ENCODE results near the gene ZNF862. TPM values are rescaled to one million over a fixed set of nuclear protein-coding genes. Genes with fewer than 3 reads are reported as not detected.

The ZNF862 gene
- total RNA-seq, 1 donor from 2014 or later: 19.3 TPM

DNA sequence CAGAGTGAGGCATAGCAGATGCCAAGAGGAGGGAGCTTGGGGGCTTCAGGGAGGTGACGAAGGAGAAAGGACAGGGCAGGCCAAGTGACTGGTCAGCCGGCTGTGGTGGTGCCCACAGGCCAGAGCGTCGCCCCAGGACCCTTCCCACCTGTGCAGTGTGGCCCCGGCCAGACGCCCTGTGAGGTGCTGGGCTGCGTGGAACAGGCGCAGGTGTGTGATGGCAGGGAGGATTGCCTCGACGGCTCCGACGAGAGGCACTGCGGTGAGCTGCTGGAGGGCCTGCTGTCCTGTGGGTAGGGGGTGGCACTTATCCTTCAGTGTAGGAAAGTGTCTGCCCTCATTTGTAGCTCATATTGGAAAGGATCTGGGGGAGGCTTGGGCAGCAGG, 38.0 kb upstream of the ZNF862 start:
- intact Hi-C loops (cut with micrococcal nuclease): loop anchor here (2.0 kb wide), 1 partner anchor 137 kb away; no protein-coding TSS in a partner anchor

DNA sequence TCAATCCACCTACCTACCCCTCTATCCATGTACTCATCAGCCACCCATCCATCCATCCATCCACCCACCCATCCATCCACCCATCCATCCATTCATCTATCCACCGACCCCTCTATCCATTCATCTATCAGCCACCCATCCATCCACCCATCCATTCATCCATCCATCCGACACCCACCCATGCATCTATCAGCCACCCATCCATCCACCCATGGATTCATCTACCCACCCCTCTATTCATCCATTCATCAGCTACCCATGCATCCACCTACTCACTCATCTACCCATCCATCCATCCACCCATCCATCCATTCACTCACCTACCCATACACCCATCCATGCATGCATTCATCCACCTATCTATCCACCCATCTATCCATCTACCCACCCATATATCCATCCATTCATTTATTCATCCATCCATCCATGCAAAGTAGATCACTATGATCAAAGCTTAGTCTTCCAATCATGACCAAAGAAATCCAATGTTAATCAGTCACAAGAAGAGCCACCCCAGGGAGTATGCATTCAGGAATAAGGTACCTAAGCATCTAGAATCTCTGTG, 37.1 kb upstream of the ZNF862 start:
- no peak overlapping the region for H3K27ac Mint-ChIP-seq
- no peaks in the 10 kb centered on the region for H3K36me3 Mint-ChIP-seq (ENCODE audit: low read depth)
- no peaks in the 10 kb centered on the region for H3K4me1 Mint-ChIP-seq (ENCODE audit: low read depth)
- no peaks in the 10 kb centered on the region for H3K27me3 Mint-ChIP-seq (ENCODE audit: insufficient read depth)
- H3K4me3 Mint-ChIP-seq: no peak overlapping the region
- H3K9me3 Mint-ChIP-seq: no peaks in the 10 kb centered on the region
- intact Hi-C loops (cut with micrococcal nuclease): loop anchor here (2.0 kb wide), 1 partner anchor 138 kb away; no protein-coding TSS in a partner anchor
- DNase-seq (ENCODE audit: low spot score): no peak

More for the DNA sequence above, 38.0 kb upstream of the ZNF862 start:
- Mint-ChIP-seq H3K9me3 (no peaks in the 10 kb centered on the region), H3K36me3 (ENCODE audit: low read depth) (no peaks in the 10 kb centered on the region), H3K4me3 (no peak overlapping the region), H3K4me1 (ENCODE audit: low read depth) (no peaks in the 10 kb centered on the region), H3K27me3 (ENCODE audit: insufficient read depth) (no peaks in the 10 kb centered on the region), H3K27ac (no peak overlapping the region)
- no peak for DNase-seq (ENCODE audit: low spot score)

DNA sequence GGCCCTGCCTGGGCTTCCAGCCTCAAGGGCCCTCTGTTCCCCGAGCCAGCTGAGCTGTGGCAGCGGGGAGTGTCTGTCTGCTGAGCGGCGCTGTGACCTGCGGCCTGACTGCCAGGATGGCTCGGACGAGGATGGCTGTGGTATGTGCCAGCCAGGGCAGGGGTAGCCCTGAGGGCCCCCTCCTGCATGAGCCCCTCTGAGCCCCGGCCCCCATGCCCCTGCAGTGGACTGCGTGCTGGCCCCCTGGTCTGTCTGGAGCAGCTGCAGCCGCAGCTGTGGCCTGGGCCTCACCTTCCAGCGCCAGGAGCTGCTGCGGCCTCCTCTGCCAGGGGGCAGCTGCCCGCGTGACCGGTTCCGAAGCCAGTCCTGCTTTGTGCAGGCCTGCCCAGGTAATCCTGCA, 36.4 kb upstream of the ZNF862 start:
- H3K4me3 Mint-ChIP-seq: no peak overlapping the region
- no peaks in the 10 kb centered on the region for H3K4me1 Mint-ChIP-seq (ENCODE audit: low read depth)
- DNase-seq (ENCODE audit: low spot score): no peak
- no peaks in the 10 kb centered on the region for H3K27me3 Mint-ChIP-seq (ENCODE audit: insufficient read depth)
- no peaks in the 10 kb centered on the region for H3K9me3 Mint-ChIP-seq
- H3K36me3 Mint-ChIP-seq (ENCODE audit: low read depth): no peaks in the 10 kb centered on the region
- no peak overlapping the region for H3K27ac Mint-ChIP-seq
- intact Hi-C loops (cut with micrococcal nuclease): loop anchor here (2.0 kb wide), 1 partner anchor 139 kb away; no protein-coding TSS in a partner anchor

DNA sequence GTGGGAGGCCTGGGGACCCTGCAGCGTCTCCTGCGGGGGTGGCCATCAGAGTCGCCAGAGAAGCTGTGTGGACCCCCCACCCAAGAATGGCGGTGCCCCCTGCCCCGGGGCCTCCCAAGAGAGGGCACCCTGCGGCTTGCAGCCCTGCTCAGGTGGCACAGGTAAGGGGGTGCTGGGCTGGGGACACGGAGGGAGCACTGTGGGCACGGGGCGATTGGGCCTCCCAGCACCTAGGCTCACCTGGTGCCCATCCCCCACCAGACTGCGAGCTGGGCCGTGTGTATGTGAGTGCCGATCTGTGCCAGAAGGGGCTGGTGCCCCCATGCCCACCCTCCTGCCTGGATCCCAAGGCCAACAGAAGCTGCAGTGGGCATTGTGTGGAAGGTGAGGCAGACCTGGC, 35.2 kb upstream of the ZNF862 start:
- Mint-ChIP-seq H3K27ac (no peak overlapping the region), H3K36me3 (ENCODE audit: low read depth) (no peaks in the 10 kb centered on the region), H3K4me1 (ENCODE audit: low read depth) (no peaks in the 10 kb centered on the region), H3K27me3 (ENCODE audit: insufficient read depth) (no peaks in the 10 kb centered on the region), H3K4me3 (no peak overlapping the region), H3K9me3 (no peaks in the 10 kb centered on the region)
- DNase-seq (ENCODE audit: low spot score): no peak
- intact Hi-C loops (cut with micrococcal nuclease): no loop called here

DNA sequence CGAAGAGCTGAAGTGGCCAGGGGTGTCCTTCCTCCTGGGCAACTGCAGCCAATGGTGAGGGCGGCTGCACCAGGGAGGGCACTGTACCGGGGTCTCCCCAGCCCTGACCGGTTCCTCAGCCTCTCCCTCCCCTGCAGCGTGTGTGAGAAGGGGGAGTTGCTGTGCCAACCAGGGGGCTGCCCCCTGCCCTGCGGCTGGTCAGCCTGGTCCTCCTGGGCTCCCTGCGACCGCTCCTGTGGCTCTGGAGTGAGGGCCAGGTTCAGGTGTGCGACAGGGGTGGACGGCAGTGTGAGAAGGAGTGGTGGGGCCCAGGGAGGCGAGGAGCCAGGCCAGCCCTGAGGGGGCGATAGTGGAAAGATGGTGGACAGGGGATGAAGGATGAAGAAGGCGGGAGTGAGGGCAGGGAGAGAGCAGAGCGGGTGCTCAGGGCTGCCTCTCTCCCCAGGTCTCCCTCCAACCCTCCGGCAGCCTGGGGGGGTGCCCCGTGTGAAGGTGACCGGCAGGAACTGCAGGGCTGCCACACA, 34.6 kb upstream of the ZNF862 start:
- Mint-ChIP-seq H3K27ac (no peak overlapping the region), H3K36me3 (ENCODE audit: low read depth) (no peaks in the 10 kb centered on the region), H3K9me3 (no peaks in the 10 kb centered on the region), H3K4me1 (ENCODE audit: low read depth) (no peaks in the 10 kb centered on the region), H3K4me3 (no peak overlapping the region), H3K27me3 (ENCODE audit: insufficient read depth) (no peaks in the 10 kb centered on the region)
- DNase-seq (ENCODE audit: low spot score): no peak
- intact Hi-C loops (cut with micrococcal nuclease): no loop called here

DNA sequence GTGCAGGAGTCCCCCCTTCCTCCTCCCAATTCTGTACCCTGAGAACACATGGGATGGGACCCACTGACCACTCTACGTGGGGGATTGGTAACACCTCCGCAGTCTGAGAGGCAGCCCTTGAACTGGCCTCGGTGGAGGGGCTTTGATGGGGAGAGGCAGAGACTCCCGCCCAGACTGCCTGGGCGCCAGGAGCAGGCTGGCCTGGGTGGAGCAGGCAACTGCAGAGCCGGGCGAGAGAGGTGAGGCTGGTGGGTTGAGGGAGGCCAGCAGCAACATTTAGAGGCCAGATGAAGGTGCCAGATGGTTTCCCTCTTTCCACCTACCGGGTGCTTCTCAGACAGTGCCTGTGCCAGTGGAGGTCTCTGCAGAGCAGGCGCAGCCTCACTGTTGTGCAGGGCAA, 34.1 kb upstream of the ZNF862 start:
- no peaks in the 10 kb centered on the region for H3K27me3 Mint-ChIP-seq (ENCODE audit: insufficient read depth)
- H3K4me3 Mint-ChIP-seq: no peak overlapping the region
- no peak overlapping the region for H3K27ac Mint-ChIP-seq
- H3K9me3 Mint-ChIP-seq: no peaks in the 10 kb centered on the region
- intact Hi-C loops (cut with micrococcal nuclease): no loop called here
- no peaks in the 10 kb centered on the region for H3K36me3 Mint-ChIP-seq (ENCODE audit: low read depth)
- no peaks in the 10 kb centered on the region for H3K4me1 Mint-ChIP-seq (ENCODE audit: low read depth)
- DNase-seq (ENCODE audit: low spot score): no peak

DNA sequence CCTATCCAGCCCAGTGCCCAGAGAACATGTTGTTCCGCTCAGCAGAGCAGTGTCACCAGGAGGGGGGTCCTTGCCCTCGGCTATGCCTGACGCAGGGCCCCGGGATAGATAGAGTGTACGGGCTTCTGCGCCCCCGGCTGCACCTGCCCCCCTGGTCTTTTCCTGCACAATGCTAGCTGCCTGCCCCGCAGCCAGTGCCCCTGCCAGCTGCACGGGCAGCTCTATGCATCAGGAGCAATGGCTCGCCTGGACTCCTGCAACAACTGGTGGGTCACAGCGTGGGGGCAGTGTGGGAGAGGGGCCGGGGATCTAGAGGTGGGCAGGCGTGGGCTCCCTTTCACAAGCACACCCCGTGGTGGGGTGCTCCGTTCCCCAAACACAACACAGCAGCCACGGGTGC, 31.4 kb upstream of the ZNF862 start:
- intact Hi-C loops (cut with micrococcal nuclease): no loop called here
- H3K4me3 Mint-ChIP-seq: no peak overlapping the region
- H3K27ac Mint-ChIP-seq: no peak overlapping the region
- H3K36me3 Mint-ChIP-seq (ENCODE audit: low read depth): no peaks in the 10 kb centered on the region
- H3K9me3 Mint-ChIP-seq: no peaks in the 10 kb centered on the region
- DNase-seq (ENCODE audit: low spot score): no peak
- H3K27me3 Mint-ChIP-seq (ENCODE audit: insufficient read depth): peaks cover 5% of the 10 kb centered on the region
- no peaks in the 10 kb centered on the region for H3K4me1 Mint-ChIP-seq (ENCODE audit: low read depth)

DNA sequence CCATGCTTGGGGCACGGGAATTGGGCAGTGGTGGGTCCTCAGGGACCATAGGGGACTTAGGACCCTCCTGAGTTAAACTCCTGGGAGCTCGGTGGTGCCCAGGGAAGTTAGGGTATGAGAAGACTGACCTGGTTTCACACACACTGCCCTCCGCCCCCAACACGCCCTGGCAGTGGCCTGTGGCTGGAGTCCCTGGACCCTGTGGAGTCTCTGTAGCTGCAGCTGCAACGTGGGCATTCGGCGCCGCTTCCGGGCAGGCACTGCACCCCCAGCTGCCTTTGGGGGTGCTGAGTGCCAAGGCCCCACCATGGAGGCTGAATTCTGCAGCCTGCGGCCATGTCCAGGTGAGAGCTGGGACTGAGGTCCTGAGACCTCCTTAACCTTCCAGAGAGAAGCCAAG, 29.9 kb upstream of the ZNF862 start:
- Mint-ChIP-seq H3K9me3 (no peaks in the 10 kb centered on the region), H3K4me3 (no peak overlapping the region), H3K27me3 (ENCODE audit: insufficient read depth) (peaks cover 5% of the 10 kb centered on the region), H3K4me1 (ENCODE audit: low read depth) (no peaks in the 10 kb centered on the region), H3K27ac (no peak overlapping the region), H3K36me3 (ENCODE audit: low read depth) (no peaks in the 10 kb centered on the region)
- intact Hi-C loops (cut with micrococcal nuclease): no loop called here
- no peak for DNase-seq (ENCODE audit: low spot score)

DNA sequence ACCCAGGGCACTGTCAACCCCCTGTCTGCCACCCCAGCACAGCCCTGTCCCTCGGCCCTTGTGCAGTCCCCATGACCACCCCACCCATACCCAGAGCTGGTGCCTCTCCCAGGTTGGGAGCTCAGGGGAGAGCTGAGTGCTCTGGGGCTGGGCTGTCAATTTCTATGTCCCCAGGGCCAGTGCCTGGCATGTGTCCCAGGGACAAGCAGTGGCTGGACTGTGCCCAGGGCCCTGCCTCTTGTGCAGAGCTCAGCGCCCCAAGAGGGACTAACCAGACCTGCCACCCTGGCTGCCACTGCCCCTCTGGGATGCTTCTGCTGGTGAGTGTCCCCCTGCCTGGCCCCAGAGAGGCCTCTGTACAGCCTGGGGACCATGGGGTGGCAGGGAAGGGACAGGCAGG, 29.0 kb upstream of the ZNF862 start:
- intact Hi-C loops (cut with micrococcal nuclease): no loop called here
- peaks cover 5% of the 10 kb centered on the region for H3K27me3 Mint-ChIP-seq (ENCODE audit: insufficient read depth)
- no peak for DNase-seq (ENCODE audit: low spot score)

DNA sequence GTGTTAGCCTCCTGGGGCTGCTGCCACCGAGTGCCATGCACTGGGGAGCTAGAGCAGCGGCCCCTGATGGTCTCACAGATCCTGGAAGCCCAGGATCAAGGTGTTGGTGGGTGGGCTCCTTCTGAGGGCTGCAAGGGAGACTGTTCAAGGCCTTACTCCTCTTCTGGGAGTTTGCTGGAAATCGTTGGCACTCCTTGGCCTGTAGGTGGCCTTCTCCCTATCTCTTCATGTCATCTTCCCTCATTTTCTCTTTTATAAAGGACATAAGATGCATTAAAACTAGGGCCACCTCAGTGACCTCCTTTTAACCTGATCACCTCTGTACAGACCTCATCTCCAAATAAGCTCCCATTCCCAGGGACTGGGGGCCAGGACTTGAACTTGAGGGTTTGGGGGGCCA, 27.0 kb upstream of the ZNF862 start:
- H3K27me3 Mint-ChIP-seq (ENCODE audit: insufficient read depth): peaks cover 5% of the 10 kb centered on the region
- no peaks in the 10 kb centered on the region for H3K9me3 Mint-ChIP-seq
- intact Hi-C loops (cut with micrococcal nuclease): no loop called here
- no peaks in the 10 kb centered on the region for H3K4me1 Mint-ChIP-seq (ENCODE audit: low read depth)
- H3K27ac Mint-ChIP-seq: no peak overlapping the region
- H3K36me3 Mint-ChIP-seq (ENCODE audit: low read depth): no peaks in the 10 kb centered on the region
- H3K4me3 Mint-ChIP-seq: no peak overlapping the region
- DNase-seq (ENCODE audit: low spot score): no peak

More for the DNA sequence above, 29.0 kb upstream of the ZNF862 start:
- no peaks in the 10 kb centered on the region for H3K9me3 Mint-ChIP-seq
- no peaks in the 10 kb centered on the region for H3K4me1 Mint-ChIP-seq (ENCODE audit: low read depth)
- no peaks in the 10 kb centered on the region for H3K36me3 Mint-ChIP-seq (ENCODE audit: low read depth)
- no peak overlapping the region for H3K4me3 Mint-ChIP-seq
- no peak overlapping the region for H3K27ac Mint-ChIP-seq

DNA sequence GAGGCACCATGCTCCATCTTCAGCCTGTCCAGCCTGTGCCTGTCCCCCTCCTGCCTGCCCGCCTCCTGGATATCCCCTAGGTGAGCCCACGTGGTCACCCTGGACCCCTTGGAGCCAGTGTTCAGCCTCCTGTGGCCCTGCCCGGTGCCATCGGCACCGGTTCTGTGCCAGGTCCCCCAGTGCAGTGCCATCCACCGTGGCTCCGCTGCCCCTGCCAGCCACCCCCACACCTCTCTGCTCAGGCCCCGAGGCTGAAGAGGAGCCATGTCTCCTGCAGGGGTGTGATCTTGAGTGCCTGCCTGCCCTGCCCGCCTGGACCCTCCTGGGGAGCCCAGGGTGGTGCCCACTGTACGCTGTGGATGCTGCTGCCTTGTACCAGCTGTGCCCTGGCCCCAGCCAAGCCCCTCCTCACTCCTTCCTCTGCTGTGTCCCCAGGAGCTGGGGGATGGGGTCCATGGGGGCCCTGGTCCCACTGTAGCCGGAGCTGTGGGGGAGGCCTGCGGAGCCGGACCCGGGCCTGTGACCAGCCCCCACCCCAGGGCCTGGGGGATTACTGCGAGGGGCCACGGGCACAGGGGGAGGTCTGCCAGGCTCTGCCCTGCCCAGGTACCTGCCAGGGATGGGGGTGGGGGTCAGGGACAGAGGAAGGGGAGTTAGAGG, 26.2 kb upstream of the ZNF862 start:
- Mint-ChIP-seq H3K4me1 (ENCODE audit: low read depth) (no peaks in the 10 kb centered on the region), H3K27ac (no peak overlapping the region), H3K4me3 (no peak overlapping the region), H3K9me3 (no peaks in the 10 kb centered on the region), H3K27me3 (ENCODE audit: insufficient read depth) (peaks cover 5% of the 10 kb centered on the region), H3K36me3 (ENCODE audit: low read depth) (no peaks in the 10 kb centered on the region)
- intact Hi-C loops (cut with micrococcal nuclease): no loop called here
- no peak for DNase-seq (ENCODE audit: low spot score)

DNA sequence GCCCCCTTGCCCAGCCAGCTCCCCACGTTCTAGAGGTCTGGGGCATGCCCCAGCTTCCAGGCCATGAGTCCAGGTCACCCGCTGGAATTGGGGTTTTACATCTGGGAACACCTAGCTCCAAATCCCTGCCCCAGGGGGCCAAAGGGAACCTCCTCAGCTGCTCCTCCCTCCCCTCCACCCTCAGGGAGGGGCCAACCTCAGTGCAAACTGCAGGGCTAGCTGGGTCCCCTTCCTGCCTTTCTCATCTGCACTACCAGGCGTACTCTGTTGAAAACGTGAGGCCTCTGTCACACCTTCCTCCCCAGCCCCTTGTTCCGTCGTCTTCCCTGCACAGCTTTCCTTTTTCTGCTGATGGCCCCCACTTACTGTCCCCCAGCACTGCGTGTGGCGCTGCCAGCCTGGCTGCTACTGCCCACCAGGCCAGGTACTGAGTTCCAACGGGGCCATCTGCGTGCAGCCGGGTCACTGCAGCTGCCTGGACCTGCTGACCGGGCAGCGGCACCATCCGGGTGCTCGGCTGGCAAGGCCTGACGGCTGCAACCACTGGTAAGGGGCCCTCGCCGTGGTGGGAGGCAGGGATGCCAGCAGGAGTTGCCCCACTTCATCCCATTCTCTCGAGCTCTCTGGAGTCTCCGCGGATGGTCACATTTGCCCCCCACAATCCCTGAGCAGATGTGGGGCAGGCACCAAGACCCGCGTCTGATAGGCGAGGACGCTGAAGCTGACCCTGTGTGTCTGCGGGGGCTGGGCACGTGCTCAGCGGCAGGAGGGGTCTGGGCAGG, 24.7 kb upstream of the ZNF862 start:
- Mint-ChIP-seq H3K36me3 (ENCODE audit: low read depth) (no peaks in the 10 kb centered on the region), H3K27ac (peak overlapping the region; percentile 35), H3K4me3 (no peak overlapping the region), H3K4me1 (ENCODE audit: low read depth) (no peaks in the 10 kb centered on the region), H3K9me3 (no peaks in the 10 kb centered on the region), H3K27me3 (ENCODE audit: insufficient read depth) (peaks cover 5% of the 10 kb centered on the region)
- no peak for DNase-seq (ENCODE audit: low spot score)
- intact Hi-C loops (cut with micrococcal nuclease): no loop called here

DNA sequence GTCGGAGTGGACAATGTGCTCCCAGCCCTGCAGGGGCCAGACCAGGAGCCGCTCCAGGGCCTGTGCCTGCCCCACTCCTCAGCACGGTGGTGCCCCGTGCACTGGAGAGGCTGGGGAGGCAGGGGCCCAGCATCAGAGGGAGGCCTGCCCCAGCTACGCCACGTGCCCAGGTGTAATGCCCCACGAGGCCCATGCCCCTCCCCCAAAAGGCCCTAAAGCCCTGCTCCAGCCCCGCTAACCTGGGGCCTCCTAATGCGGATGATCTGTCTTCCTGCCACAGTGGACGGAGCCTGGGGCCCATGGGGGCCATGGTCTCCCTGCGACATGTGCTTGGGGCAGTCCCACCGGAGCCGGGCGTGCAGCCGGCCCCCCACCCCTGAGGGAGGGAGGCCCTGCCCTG, 23.7 kb upstream of the ZNF862 start:
- intact Hi-C loops (cut with micrococcal nuclease): no loop called here
- Mint-ChIP-seq H3K27me3 (ENCODE audit: insufficient read depth) (peaks cover 5% of the 10 kb centered on the region), H3K36me3 (ENCODE audit: low read depth) (no peaks in the 10 kb centered on the region), H3K4me3 (no peak overlapping the region), H3K27ac (no peak overlapping the region), H3K4me1 (ENCODE audit: low read depth) (no peaks in the 10 kb centered on the region), H3K9me3 (no peaks in the 10 kb centered on the region)
- no peak for DNase-seq (ENCODE audit: low spot score)

All from activated T-helper 1 cell treated with anti-CD3 and anti-CD28 coated beads, Interleukin-12 subunit alpha, Interleukin-12 subunit beta, Interleukin-2, Interleukin-4 antibody, amounts not matched to agents 30 ng/mL and 10 ng/mL and 1 ng/mL, durations not matched to agents 14 hours and 24 hours and 36 hours (primary cell).